Gastrocnemius medialis (tissue), 4 donors: ENCODE measurements around the gene EPB41L1. TPM values are rescaled to one million over a fixed set of nuclear protein-coding genes. Genes with fewer than 3 reads are reported as not detected.

Source experiments
- ATAC-seq, 2 donors: fragments of 150-250 bp; one replicate each; pipeline ENCODE4 v1.9.1; 2016
- DNase-seq, 2 donors: peaks; one replicate each; pipeline ENCODE4 v3.0.0-alpha.2; 2019
- H3K27ac ChIP-seq, 4 donors: fragments of 200-600 bp; sonication (generic); 1 replicate in 1 of 4; 2 replicates in 3 of 4; pipeline ENCODE4 v1.5.1; 2016 to 2018; ENCODE audit warnings: mild to moderate bottlenecking in 2 of 4, moderate library complexity in 1 of 4
- H3K27me3 ChIP-seq, 3 donors: fragments of 200-600 bp; sonication (generic) in 2 of 3; 1 replicate in 1 of 3; 2 replicates in 2 of 3; pipeline versions ENCODE4 v1.5.1 to v1.6.0; 2016 to 2019; ENCODE audit warnings: mild to moderate bottlenecking in 1 of 3, moderate library complexity in 1 of 3
- H3K36me3 ChIP-seq, 2 donors: fragments of 200-600 bp; sonication (generic) in 1 of 2; one replicate each; pipeline ENCODE4 v1.5.1; 2017 to 2018
- H3K4me1 ChIP-seq, 2 donors: fragments of 200-600 bp; sonication (generic) in 1 of 2; one replicate each; pipeline ENCODE4 v1.5.1; 2016 to 2017; ENCODE audit warnings: mild to moderate bottlenecking in 2 of 2
- H3K4me3 ChIP-seq, 4 donors: fragments of 200-600 bp; sonication (generic) in 3 of 4; 1 replicate in 1 of 4; 2 replicates in 3 of 4; pipeline ENCODE4 v1.5.1; 2016 to 2019; ENCODE audit warnings: mild to moderate bottlenecking in 2 of 4
- H3K9me3 ChIP-seq, 3 donors: fragments of 200-600 bp; sonication (generic) in 2 of 3; 1 replicate in 1 of 3; 2 replicates in 2 of 3; pipeline ENCODE4 v1.5.1; 2016 to 2019
- POLR2A ChIP-seq, 2 donors: fragments of 450-650 bp; IDR thresholded peaks; one replicate each; pipeline ENCODE4 v1.6.1; 2017; ENCODE audit warnings: antibody characterized with exemption in 2 of 2, mild to moderate bottlenecking in 2 of 2, moderate library complexity in 2 of 2
- in situ Hi-C, 4 donors: fragments of 200-750 bp; cut with MboI; loops; one replicate each; pipeline versions ENCODE4 v1.15.0 to v1.8.0; 2017; ENCODE audit warnings: low sequenced_read_pairs in 4 of 4
- intact Hi-C: fragments of 100-400 bp; cut with DNase I; formaldehyde crosslinking; loops from one replicate; pipeline ENCODE4 v1.15.1; 2023; ENCODE audit warnings: low total_unique reads
- total RNA-seq, 4 donors: library from RNA; depleted of rRNA; stranded (reverse); fragments of >200 nt; gene quantifications; one replicate each; pipeline versions ENCODE4 v1.1.0 to v1.2.3, GENCODE V29; 2016
- TF ChIP-seq, protein P1 (sequence below), 5 experiments: fragments of 450-650 bp in 3 of 5; fragments of 200-600 bp in 2 of 5; sonication (generic) in 2 of 5; IDR thresholded peaks in 4 of 5; conservative IDR thresholded peaks in 1 of 5; 1 replicate in 4 of 5; 2 replicates in 1 of 5; pipeline ENCODE4 v1.5.1; 2016 to 2019; ENCODE audit warnings: antibody characterized with exemption in 5 of 5, mild to moderate bottlenecking in 3 of 5, moderate library complexity in 3 of 5

EPB41L1 gene
- total RNA-seq, 4 donors from 2014 or later, result 2.3 to 11.4 (median 7.4) TPM

- Histone ChIP-seq H3K36me3 (no peaks in the 10 kb centered on the region), H3K9me3 (no peaks in the 10 kb centered on the region), H3K27ac (no peak overlapping the region), H3K4me3 (no peak overlapping the region), H3K4me1 (no peaks in the 10 kb centered on the region), H3K27me3 (no peaks in the 10 kb centered on the region)
- no peak for ATAC-seq
- in situ Hi-C loops, result loop anchor here in 2 of 4 donors (25.0 kb wide), 2 partner anchors 368 to 393 kb away; partner anchors contain the start of gene RAB5IF (in 1 of the 2)
- DNase-seq, result no peak
- intact Hi-C loops, result no loop called here
- TF ChIP-seq, protein P1, sequence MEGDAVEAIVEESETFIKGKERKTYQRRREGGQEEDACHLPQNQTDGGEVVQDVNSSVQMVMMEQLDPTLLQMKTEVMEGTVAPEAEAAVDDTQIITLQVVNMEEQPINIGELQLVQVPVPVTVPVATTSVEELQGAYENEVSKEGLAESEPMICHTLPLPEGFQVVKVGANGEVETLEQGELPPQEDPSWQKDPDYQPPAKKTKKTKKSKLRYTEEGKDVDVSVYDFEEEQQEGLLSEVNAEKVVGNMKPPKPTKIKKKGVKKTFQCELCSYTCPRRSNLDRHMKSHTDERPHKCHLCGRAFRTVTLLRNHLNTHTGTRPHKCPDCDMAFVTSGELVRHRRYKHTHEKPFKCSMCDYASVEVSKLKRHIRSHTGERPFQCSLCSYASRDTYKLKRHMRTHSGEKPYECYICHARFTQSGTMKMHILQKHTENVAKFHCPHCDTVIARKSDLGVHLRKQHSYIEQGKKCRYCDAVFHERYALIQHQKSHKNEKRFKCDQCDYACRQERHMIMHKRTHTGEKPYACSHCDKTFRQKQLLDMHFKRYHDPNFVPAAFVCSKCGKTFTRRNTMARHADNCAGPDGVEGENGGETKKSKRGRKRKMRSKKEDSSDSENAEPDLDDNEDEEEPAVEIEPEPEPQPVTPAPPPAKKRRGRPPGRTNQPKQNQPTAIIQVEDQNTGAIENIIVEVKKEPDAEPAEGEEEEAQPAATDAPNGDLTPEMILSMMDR (IDR thresholded peaks at IDR 0.05 in 4 of 5, conservative IDR thresholded peaks at IDR 0.05 in 1 of 5), result no peak
- TF ChIP-seq POLR2A (IDR thresholded peaks at IDR 0.05), result no peak
These were observed 65.2 kb downstream of the EPB41L1 start for GRCh38 chr20:36219671-36220220.

DNA sequence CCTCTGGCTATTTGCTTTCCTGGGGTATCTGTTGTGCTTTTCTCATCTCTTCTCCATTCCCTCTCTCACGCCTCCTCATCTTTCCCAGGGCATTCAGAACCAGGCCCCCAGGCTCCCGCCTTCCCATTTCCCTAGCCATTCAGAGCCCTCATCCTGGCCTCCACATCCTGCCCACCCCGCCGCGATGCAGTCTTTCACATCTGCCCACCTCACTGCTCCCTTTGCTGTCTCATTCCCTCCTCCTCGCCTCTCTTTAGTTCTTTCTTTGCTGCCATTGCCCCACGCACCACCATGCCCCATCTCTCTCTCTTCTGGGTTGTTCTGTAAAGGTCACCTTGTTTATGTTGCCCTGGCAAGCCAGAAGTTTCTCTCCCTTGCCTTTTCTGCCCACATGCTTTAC, 71.1 kb downstream of the EPB41L1 start:
- no peaks in the 10 kb centered on the region for H3K4me1 ChIP-seq
- in situ Hi-C loops (no loop called here), intact Hi-C loops (no loop called here)
- no peak overlapping the region for H3K27ac ChIP-seq
- no peak for TF ChIP-seq POLR2A (IDR thresholded peaks at IDR 0.05)
- ATAC-seq, result no peak
- H3K27me3 ChIP-seq, result no peaks in the 10 kb centered on the region
- H3K9me3 ChIP-seq, result no peaks in the 10 kb centered on the region
- H3K36me3 ChIP-seq, result no peaks in the 10 kb centered on the region
- H3K4me3 ChIP-seq, result no peak overlapping the region
- DNase-seq, result no peak

DNA sequence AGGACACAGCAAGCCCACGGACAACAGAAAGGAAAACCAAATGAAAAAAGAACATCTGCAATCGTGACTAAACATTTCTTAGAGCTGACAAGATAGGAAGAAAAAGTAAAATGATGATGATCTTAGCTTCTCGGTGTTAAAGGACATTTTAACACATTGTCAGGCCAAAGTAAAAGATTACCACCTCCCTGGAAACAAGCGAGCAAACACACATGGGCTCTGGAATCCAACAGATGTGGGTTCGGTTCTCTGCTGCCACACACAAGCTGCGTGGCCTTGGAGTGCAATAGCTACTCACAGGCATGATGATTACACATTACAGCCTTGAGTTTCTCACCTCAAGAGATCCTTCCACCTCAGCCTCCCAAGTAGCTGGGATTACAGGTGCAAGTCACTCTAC, 74.2 kb downstream of the EPB41L1 start:
- Histone ChIP-seq H3K4me3 (no peak overlapping the region), H3K9me3 (no peaks in the 10 kb centered on the region), H3K4me1 (no peaks in the 10 kb centered on the region), H3K36me3 (no peaks in the 10 kb centered on the region), H3K27me3 (no peaks in the 10 kb centered on the region), H3K27ac (no peak overlapping the region)
- no peak for DNase-seq
- intact Hi-C loops, result no loop called here
- in situ Hi-C loops, result no loop called here
- TF ChIP-seq, protein P1 (IDR thresholded peaks at IDR 0.05 in 4 of 5, conservative IDR thresholded peaks at IDR 0.05 in 1 of 5), result no peak
- TF ChIP-seq POLR2A (IDR thresholded peaks at IDR 0.05), result no peak
- ATAC-seq, result no peak

DNA sequence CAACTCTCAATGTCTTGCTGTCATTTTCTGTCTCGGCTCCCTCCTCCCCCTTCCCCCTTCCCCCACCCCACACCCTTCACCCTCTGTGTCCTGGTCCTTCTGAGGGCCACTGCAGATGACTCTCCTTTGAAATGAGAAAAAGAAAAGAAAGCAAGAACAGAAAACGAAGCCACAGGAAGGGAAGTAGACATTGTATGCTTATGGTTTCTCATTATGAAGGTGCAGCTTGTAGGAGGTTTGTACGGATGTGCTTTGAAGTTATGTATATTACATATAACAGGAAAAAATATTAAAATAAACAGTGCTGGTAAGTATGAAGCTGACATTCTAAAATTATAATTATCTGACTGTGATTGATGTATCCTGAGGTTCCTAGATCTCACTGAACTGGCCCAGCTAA, 75.5 kb downstream of the EPB41L1 start:
- no peak for DNase-seq
- in situ Hi-C loops (no loop called here), intact Hi-C loops (no loop called here)

GRCh38 chr20:36231331-36231730, 76.8 kb downstream of the EPB41L1 start:
- in situ Hi-C loops, result no loop called here
- Histone ChIP-seq H3K27ac (no peak overlapping the region), H3K4me3 (no peak overlapping the region), H3K36me3 (no peaks in the 10 kb centered on the region), H3K4me1 (no peaks in the 10 kb centered on the region), H3K9me3 (no peaks in the 10 kb centered on the region), H3K27me3 (no peaks in the 10 kb centered on the region)
- no peak for ATAC-seq
- DNase-seq, result no peak
- intact Hi-C loops, result no loop called here
- TF ChIP-seq POLR2A (IDR thresholded peaks at IDR 0.05), result no peak
- TF ChIP-seq, protein P1 (IDR thresholded peaks at IDR 0.05 in 4 of 5, conservative IDR thresholded peaks at IDR 0.05 in 1 of 5), result no peak

More for the DNA sequence above, 75.5 kb downstream of the EPB41L1 start:
- no peak for TF ChIP-seq POLR2A (IDR thresholded peaks at IDR 0.05)
- TF ChIP-seq, protein P1 (IDR thresholded peaks at IDR 0.05 in 4 of 5, conservative IDR thresholded peaks at IDR 0.05 in 1 of 5), result no peak
- no peak for ATAC-seq
- H3K9me3 ChIP-seq, result no peaks in the 10 kb centered on the region
- no peaks in the 10 kb centered on the region for H3K4me1 ChIP-seq
- H3K27me3 ChIP-seq, result no peaks in the 10 kb centered on the region
- no peak overlapping the region for H3K4me3 ChIP-seq
- H3K36me3 ChIP-seq, result no peaks in the 10 kb centered on the region
- H3K27ac ChIP-seq, result no peak overlapping the region
